ENCODE data around the gene MMP15. TPM values are rescaled to one million over a fixed set of nuclear protein-coding genes. Genes with fewer than 3 reads are reported as not detected.

The MMP15 gene
- total and polyA plus RNA-seq, 2 of the 13 experiments (the other 11 are each of a cell fraction or from before 2014, with no cell fraction given), result 35.2 to 44.9 TPM

GRCh38 chr16:58026705-58027160, 1.2 kb downstream of the MMP15 start:
- Histone ChIP-seq H3K27me3 (ENCODE audit: control insufficient read depth in 1 of 2, insufficient read depth in 2 of 2, low read length in 2 of 2) (no peaks in the 10 kb centered on the region), H3K36me3 (replicated peaks in 1 of 2; ENCODE audit: control insufficient read depth in 1 of 2, insufficient read depth in 2 of 2, low read length in 2 of 2) (peaks cover 0 to 6% of the 10 kb centered on the region in 2 experiments; a peak in 2 of 5 replicates), H3K9ac (ENCODE audit: insufficient read depth, low read depth, low read length) (peak overlapping the region; percentile 82), H3K4me2 (ENCODE audit: low read depth, low read length) (peak overlapping the region; percentile 96), H3K4me3 (replicated peaks in 1 of 3; ENCODE audit: insufficient read depth in 1 of 3, low read depth in 2 of 3, low read length in 3 of 3) (peak overlapping the region; percentile 87 to 97 (median 88)), H3K79me2 (ENCODE audit: insufficient read depth, low read length) (peaks cover 31% of the 10 kb centered on the region), H3K4me1 (ENCODE audit: insufficient read depth, low read length) (peaks cover 59% of the 10 kb centered on the region), H4K20me1 (ENCODE audit: insufficient read depth, low read length) (peaks cover 23% of the 10 kb centered on the region; the same call in 1 of the 2 replicates), H2AFZ (ENCODE audit: low read length) (no peak overlapping the region), H3K27ac (ENCODE audit: extremely low read length, insufficient read depth, low read length) (peak overlapping the region; percentile 6), H3K9me3 (ENCODE audit: low read length) (no peaks in the 10 kb centered on the region)
- in situ Hi-C loops (cut with HindIII; ENCODE audit: extremely low pct_ligation_motif_present, low pct_unique_long_range_greater_than_20kb) (no loop called here), intact Hi-C loops (cut with micrococcal nuclease; ENCODE audit: unreplicated experiment) (loop anchor here (10.0 kb wide), 2 partner anchors 168 to 278 kb away; partner anchors contain the start of gene CSNK2A2)
- no TSS peak for BruUV-seq (replicated peaks)
- no peak for FAIRE-seq
- no peak for DNase-seq (ENCODE audit: low spot score)
- ChIA-PET CTCF (ENCODE audit: low intra/inter-chr PET ratio, low total read pairs) (no interaction called here), POLR2A (interaction anchor here (0.7 to 5.9 kb wide), 3 partner anchors 101 to 155 kb away, joined by 3 to 101 read pairs (median 3); partner anchors contain the start of gene CFAP20)
- ATAC-seq, result peak; percentile 0; the same call in 2 of the 3 replicates
- 0% methylated on average over 25 of the region's 38 CpGs for WGBS (ENCODE audit: low lambda C conversion rate)
- no peak for TF ChIP-seq LCORL (IDR thresholded peaks at IDR 0.05)
- peak; percentile 38 for TF ChIP-seq LCORL (CRISPR knock-in tag; IDR thresholded peaks at IDR 0.05)
- TF ChIP-seq HMGA1 (CRISPR knock-in tag; conservative IDR thresholded peaks at IDR 0.05), result no peak
- no peak for TF ChIP-seq ZBED4 (CRISPR knock-in tag; IDR thresholded peaks at IDR 0.05; ENCODE audit: borderline replicate concordance)
- peak; percentile 4; the same call in 1 of the 2 replicates for TF ChIP-seq ZNF761 (CRISPR knock-in tag; conservative IDR thresholded peaks at IDR 0.05)
- TF ChIP-seq ZNF280D (CRISPR knock-in tag; IDR thresholded peaks at IDR 0.05), result 0 out of 2 replicates have a peak, but pooled peaks have one; percentile 20
- TF ChIP-seq ZNF230 (CRISPR knock-in tag; IDR thresholded peaks at IDR 0.05), result no peak
- TF ChIP-seq SP2 (CRISPR knock-in tag; IDR thresholded peaks at IDR 0.05), result peak; percentile 24; the same call in 1 of the 2 replicates
- no peak for TF ChIP-seq SMAD3 (CRISPR knock-in tag; IDR thresholded peaks at IDR 0.05)
- no peak for TF ChIP-seq FOXP1 (IDR thresholded peaks at IDR 0.05)
- no peak for TF ChIP-seq FOXP1 (CRISPR knock-in tag; IDR thresholded peaks at IDR 0.05)
- no peak for TF ChIP-seq CREM (IDR thresholded peaks at IDR 0.05)
- TF ChIP-seq CREM (CRISPR knock-in tag; IDR thresholded peaks at IDR 0.05), result no peak
- TF ChIP-seq ZNF788 (CRISPR knock-in tag; IDR thresholded peaks at IDR 0.05; ENCODE audit: borderline replicate concordance), result peak; percentile 28; the same call in 1 of the 2 replicates
- peak; percentile 43; the same call in 1 of the 2 replicates for TF ChIP-seq FOXP4 (CRISPR knock-in tag; IDR thresholded peaks at IDR 0.05)

Data from HepG2 (cell line).